Measurements from ENCODE around the gene MCTP2.

The MCTP2 gene

DNA sequence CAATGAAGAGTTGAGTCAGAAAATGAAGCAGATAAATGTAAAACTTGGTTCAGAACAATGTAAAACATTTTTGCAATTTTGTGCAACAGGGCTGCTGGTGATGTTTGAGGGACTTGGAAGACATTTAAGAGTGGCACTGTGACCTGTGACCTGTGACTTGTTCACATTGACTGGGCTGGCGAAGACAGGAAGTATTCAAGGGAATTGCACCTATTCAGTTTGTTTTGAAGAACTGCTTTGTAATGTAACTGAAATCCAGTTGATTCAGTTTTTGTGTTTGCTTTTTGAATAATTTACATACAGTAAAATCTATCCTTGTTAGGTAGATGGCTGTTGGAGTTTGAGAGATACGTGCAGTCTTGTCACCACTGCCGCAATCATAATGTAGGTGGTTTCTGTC is 35.4 kb downstream of the MCTP2 start:
- DNase-seq = no peak

DNA sequence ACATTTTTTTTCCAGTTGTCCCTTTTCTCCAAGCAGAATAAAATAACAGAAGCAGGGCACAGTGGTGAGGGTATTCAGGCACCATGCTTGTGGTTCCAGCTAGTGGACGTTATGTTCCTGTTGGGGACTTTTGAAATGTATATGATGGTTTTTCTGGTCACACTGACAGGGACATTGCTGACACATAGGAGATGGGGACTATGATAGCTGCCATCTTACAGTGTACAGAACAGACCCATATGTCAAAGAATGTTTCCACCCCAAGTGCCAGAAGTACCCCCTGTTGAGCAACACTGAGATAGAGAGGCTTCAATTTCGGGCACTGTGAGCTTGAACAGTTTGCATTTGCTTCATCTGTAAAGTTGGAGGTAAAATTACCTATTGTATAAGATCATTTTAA is 38.6 kb downstream of the MCTP2 start:
- DNase-seq = no peak

DNA sequence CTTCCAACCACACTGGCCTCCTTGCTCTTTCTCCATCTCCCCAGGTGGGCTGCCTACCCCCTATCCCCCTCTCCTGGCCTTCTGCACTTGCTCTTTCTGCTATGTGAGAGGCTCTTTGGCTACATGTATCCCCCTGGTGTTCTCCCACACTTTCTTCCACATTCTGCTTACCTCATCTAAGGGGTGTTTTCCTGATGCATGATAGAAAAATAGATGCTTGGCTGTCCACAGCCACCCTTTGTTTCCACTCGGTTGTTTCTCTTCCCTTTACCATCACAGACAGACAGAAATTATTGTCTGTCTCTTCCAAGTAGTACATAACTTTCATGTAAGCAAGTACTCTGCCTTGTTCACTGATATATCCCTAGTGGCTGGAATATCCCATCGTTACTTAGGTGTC is 39.2 kb downstream of the MCTP2 start:
- DNase-seq = no peak

DNA sequence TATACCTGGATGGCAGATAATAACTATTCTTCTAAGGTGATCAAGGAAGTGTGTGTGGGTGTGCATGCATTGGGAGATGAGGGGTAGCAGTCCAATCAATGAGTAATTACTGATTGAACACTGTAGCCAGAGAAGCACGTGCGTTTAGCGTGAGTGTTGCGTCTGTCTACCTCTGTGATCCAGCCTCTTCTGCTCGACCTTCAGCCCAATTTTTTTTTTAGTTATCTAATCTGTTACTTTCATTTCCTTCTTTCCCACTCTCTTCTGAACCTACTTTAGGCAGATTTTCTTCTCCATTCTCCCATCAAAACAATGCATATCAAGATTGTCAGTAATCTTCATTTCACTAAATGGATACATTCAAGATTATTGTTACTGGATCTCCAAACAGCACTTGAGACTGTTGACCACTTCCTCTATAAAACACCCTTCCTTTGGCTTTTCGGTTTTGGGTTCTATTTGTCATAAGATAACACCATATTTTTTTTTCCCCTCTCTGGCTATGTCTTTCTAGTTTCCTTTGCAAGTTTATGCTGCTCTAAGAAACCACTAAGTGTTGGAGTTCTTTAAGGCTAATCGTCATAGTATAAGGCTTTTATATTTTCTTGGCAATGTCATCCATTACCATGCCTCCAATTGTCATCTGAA is 41.0 kb downstream of the MCTP2 start:
- no peak for DNase-seq

DNA sequence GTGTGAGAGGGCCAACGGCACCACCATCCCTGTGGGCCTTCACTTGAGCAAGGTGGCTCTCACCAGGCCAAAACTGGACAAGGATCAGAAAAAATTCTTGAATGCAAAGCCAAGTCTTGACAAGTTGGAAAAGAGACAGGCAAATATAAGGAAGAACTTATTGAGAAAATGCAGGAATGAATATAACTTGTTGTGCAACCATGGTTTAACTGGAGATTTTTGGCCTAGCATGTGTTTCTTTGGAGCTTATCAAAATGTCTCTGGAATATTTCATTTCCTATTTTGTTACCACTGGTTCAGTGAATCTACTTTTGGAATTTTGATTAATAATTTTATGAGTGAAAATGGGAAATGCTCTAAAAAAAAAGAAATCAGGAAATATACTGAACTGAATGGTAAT is 42.5 kb downstream of the MCTP2 start:
- DNase-seq = no peak

DNA sequence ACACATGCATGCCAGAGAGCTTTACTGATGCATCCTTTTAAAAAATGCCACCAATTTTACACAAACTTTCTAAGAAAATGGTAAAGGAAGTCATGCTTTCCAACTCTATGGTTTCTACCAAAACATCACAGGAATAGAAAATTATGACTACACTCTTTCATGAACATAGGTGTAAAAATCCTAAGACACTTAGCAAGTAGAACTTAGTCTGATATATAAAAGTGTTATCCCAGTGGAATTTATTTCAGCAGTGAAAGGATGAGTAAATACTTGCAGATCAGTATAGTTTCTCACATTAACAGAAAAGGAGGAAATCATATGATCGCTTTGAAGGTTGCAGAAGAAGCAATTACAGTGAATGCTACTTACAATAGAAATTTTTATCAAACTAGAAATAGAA is 43.4 kb downstream of the MCTP2 start:
- no peak for DNase-seq

DNA sequence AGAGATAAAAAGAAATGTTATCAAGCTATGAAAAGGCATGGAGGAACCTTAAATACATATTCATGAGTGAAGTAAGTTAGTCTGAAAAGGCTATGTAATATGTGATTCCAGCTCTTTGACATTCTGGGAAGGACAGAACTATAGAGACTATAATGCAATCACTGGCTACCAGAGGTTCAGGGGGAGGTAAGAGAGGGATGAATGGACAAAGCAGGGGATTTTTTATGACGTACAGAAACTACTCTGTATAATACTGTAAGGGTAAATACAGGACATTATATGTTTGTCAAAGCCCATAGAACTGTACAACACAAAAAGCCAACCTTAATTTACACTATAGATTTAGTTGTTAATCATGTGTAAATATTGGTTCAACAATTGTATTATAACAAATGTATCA is 46.1 kb downstream of the MCTP2 start:
- DNase-seq = no peak

DNA sequence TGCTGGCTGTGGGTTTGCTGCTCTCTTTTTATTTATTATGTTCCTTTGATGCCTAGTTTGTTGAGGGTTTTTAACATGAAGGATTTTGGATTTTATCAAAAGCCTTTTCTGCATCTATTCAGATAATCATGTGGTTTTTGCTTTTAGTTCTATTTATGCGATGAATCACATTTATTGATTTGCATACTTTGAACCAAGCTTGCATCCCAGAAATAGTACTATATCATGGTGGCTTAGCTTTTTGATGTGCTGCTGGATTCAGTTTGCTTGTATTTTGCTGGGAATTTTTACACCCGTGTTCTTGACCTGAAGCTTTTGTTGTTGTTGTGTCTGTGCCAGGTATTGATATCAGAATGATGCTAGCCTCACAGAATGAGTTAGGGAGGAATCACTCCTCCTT is 48.4 kb downstream of the MCTP2 start:
- no peak for DNase-seq

DNA sequence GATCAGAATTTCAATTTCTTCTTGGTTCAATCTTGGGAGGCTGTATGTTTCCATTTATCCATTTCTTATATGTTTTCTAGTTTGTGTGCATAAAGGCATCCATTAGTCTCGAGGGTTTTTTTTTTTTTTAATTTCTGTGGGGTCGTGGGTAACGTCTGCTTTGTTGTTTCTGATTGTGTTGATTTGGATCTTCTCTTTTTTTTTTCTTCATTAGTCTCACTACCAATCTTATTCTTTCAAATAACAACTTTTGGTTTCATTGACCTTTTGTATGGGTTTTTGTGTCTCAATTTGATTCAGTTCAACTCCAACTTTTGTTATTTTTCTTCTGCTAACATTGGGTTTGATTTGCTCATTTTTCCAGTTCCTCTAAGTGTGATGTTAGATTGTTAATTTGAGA is 48.9 kb downstream of the MCTP2 start:
- DNase-seq = no peak

DNA sequence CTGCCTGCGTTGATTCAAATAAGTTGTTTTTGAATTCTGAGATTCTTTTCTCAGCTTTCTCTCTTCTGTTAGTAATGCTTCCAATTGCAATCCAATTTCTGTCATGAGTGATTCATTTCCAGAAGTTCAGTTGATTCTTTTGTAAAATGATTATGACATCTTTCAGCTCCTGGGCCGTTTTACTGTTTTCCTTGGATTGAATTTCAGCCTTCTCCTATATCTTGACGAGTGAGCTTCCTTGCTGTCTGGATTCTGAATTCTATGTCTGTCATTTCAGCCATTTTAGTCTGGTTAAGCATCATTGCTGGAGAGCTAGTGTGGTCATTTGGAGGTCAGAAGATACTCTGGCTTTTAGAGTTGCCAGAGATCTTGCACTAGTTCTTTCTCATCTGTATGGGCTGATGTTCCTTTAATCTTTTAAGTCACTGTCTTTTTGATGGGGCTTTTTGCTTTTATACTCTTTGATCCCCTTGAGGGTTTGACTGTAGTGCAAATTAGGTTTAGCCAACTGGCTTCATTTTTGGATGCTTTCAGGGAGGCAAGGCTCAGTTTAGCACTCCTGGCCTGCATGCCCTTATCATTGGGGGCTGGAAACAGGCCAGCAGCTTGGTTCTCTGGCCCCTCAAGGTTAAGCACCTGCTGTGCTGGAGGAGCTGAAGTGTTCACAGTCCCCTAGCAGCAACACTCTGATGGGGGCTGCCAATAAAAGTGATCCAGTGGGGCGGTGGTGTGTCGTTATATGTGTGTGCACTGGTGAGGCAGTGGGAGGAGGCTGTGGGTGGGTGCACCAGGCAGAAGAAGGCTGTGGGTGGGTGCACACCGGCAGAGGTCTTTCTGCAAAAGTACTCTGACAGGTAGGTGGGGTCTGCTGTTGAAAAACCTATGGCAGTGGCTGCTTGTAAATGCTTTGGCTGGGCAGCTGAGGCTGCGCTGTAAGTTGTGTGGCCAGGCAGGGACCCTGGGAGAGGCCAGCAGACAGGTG is 51.2 kb downstream of the MCTP2 start:
- no peak for DNase-seq

DNA sequence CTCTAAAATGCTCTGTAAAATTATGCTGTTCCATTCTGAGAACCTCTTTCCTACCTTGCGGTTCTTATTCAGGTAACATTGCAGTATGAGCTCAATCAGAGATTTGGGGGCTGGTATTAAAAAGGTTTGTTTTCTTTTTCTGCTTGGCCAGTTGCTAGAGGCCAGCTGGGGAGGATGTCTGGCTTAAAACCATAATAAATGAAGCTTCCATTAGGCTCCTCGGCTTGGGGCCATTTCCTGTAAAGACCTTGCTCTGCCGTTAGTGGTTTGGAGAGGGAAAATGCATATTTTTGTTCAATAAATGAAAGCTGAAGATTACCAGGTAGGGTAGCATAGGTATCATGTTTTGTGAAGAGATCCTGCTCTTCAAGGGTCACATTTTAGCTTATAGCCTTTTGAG is 55.2 kb downstream of the MCTP2 start:
- no peak for DNase-seq

DNA sequence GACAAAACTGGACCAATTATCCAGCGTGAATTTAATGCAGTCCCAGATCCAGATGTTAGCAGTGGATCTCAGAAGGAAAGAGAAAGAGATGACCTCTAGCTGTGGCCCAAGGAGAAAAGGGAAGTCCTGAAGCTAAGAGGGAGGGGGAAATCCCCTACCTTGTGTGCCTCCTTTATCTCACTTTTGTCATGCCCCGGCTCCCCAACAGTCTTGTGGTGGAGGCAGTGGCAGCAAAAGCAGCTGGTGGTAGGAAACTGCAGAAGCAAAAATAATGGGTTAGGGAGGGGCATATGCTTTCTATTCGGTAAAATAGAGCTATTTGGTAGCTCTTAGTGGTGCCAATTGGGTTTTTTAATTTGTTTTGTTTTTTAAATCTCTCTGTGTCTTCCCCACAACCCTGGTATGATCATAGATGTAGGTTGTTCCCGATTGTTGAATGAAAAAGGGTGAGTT is 56.5 kb downstream of the MCTP2 start:
- no peak for DNase-seq

DNA sequence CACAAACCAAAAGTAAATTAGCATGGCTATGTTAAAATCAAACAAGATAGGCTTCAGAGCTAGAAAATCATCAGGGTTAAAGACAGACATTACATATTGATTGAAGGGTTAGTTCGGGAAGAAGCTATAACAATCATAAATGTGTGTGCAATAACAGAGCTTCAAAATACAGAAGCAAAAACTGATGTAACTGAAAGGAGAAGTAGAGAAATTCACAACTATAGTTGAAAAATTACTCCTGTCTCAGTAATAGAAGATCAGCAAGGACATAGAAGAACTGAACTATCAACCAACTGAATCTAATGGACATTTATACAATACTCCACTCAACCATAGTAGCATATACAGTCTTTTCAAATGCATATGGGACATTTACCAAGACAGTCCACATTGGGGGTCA is 59.4 kb downstream of the MCTP2 start:
- no peak for DNase-seq

DNA sequence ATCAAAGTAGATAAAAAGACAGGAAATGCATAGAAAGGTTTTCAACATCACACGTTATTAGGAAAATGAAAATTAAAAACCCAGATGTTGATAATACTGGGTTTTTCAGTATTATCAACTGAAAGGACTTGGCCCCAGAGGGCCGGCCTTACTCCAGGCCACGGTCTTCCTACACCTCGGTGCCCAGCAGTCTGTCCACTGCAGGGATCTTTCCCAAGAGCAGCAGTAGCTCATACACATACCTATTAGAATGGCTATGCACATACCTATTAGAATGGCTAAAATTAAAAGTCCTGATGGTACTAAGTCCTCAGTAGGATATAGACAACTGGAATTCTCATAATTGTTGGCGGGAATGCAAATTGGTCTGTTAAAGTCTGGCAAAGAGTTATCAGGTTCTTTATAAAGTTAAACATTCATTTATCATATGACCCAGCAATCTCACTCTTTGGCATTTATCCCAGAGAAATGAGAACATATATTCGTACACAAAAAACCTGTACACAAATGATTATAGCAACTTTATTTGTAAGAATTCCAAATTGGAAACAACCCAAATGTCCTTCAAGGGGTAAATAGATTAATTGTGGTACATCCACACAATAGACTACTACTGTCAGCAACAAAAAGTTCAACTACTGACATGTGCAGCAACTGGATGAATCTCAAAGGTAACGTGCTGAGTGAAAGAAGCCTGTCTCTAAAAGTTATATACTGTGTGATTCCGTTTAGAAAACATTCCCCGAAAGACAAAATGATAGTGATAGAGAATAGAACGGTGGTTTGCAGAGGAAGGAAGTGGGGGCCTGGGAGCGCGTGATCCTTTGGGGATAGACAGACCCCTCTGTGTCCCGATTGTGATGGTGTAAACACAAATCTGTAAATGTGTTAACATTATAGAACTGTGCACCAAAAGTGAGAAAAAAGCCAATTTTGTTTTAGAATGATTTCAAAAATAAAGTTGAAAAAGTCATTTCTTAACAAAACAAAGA is 62.3 kb downstream of the MCTP2 start:
- no peak for DNase-seq

DNA sequence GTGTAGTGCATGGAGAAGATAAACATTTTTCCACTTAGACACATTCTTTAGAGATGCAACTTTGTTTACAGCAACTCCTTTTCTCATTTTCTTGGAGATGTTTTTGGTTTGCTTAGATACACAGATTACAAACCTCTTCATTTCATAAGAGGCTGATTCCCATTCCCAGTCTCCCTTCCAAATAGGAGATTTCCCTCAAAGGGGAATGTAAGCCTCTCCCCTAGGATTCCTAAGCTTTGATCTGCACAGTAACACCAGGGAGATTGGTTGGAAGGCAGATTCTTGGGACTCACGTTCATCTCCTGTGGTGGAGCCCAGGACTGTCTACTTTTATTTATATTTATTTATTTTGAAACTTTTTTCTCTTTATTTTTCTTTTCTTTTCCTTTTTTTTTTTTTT is 63.2 kb downstream of the MCTP2 start:
- no peak for DNase-seq

DNA sequence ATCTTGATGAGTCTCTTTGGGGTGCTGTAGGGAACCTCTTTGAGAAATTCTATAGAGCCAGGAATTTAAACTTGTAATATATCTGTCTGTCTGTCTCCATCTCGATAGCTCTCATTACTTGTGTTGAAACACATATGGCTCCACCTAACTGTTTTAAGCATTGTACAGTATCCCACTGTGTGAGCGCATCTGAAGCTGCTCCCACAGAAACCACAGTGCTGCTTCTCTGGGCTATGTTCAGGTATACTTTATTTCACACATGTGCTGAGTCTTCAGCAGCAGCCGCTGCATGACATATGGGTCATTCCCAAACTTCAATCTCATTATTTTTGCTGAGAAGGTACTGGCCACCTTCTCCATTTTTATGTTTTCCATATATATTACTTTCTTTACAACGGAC is 63.9 kb downstream of the MCTP2 start:
- no peak for DNase-seq

DNA sequence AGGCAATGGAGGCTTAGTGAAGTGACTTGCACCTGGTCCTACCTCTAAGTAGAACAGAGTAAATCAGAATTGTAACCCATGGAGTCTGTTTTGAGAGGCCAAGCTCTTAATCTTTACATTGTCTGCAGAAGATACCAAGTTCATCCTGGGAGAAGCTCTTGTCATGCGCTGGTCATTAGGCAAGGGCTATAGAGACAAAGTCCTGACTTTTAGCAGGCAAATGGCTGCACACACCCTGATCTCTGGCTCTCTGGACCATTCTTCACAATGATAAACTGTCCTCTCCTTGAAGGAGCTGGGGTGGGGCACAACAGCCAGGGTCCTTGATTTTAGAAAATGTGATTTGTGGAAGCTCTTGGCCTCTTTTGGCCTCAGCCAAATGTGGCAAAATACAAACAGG is 65.4 kb downstream of the MCTP2 start:
- no peak for DNase-seq

DNA sequence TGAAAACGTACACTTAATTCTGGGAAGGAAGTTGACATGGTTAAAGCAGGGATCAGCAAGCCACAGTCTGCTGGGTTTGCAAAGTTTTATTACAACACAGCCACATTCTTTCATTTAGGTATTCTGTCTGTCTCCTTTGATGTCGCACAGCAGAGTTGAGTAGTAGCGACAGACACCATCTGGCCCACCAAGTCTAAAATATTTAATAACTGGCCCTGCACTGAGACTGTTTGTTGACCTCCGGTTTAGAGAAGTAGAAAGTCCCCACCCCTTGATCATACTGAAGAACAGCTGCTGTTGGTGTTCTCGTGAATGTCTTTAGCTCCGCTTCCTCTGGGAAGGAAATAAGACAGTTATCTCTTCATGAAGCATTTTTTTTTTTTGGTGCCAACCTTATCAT is 66.2 kb downstream of the MCTP2 start:
- no peak for DNase-seq

DNA sequence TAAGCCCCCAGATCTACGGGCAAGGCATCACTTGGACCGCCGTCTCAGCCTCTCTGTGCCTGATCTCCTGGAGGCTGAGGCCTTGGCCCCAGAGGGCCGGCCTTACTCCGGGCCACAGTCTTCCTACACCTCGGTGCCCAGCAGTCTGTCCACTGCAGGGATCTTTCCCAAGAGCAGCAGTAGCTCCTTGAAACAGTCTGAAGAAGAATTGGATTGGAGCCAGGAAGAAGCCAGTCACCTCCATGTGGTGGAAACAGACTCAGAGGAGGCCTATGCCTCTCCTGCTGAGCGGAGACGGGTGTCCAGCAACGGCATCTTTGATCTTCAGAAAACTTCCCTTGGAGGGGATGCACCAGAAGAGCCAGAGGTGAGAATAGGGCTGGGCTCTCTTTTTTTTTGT is 67.0 kb downstream of the MCTP2 start:
- no peak for DNase-seq

DNA sequence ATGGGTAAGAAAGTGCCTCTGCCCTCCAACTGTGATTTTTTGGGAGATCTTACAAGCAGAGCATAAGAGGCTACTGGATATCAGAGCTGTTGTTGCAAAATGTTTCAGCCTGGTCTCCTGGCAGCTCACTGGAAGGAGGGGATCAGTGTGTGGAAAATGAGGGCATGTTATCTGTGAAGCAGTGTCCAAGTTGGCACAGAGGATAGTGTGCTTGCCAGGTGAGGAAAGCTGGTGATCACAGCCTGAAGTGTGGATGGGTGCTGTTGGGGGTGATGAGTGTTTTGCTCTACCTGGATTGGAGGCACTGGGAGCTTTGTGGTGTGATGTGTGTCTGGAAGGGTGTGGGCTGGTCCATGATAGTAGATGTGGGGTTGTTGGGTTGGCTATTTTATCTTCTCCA is 69.3 kb downstream of the MCTP2 start:
- DNase-seq = no peak

DNA sequence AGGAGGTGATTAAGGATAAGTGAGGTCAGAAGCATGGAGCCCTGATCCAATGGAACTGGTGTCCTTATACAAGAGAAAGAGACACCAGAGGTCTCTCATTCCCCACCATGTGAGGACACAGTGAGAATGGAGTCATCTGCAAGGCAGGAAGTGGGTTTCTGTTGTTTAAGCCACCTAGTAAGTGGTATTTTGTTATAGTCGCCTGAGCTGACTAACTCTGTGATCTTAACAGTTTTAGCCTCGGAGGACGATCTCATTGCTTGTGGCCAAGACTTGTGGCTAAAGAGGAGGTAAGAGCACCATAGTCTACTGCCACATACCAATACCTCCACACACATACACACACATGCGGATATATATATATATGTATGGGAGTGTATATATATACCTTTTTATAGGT is 73.8 kb downstream of the MCTP2 start:
- DNase-seq = no peak

DNA sequence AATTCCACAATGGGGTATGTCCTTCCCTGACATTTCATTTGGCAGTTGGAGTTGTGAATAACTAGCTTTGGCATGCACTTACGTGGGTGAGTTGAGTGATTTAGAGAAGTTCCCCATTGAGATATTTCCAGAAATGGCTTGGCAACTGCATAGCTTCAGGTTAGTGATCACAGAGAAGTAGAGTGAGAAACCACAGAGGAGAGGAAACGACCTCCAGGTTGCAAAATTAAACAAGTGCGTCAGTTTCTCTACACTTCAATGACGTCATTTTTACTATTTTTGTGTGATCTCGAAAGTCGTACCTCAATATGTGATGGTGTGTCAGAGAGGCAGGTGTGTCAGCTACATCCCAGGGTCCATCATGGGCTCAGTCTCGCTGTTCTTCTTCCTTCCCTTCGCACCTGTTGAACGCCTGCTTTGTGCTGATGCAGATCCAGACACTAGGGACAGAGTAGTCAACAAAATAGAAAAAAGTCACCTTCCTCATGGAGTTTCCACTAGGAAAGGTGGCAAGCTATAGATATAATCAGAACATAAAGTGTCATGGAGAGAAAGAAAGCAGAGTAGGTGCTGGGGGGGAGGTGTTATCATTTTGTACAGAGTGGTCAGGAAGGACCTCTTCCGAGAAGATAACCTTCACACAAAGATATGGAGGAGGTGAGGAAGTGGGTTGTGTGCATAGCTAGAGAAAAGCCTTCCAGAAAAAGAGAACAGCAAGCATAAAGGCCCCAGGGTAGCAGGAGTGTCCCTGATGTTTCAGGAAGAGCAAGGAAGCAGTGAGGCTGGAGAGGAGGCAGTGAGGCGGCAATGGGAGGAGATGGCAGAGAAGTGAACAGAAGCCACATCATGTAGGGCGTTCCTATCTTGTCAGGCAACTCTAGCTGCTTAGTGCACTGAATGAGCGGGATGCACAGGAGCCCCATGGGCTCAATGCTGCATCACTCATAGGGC is 75.6 kb downstream of the MCTP2 start:
- DNase-seq = no peak

Data from right hindlimb (tissue), 1 donor.